HEK293 (cell line): ENCODE data around the gene RHOD.

Experiments
- CTCF ChIA-PET: fragments of 350-600 bp; formaldehyde crosslinking; extraction: SDS; loops from one replicate; lab custom pipeline; 2021; ENCODE audit warnings: antibody characterized with exemption; lab: Yijun Ruan, JAX
- POLR2A ChIA-PET: fragments of 300-600 bp; formaldehyde crosslinking; extraction: SDS; loops from one replicate; lab custom pipeline; 2020; ENCODE audit warnings: antibody characterized with exemption, inconsistent platforms; lab: Yijun Ruan, JAX
- H3K27ac ChIP-seq: fragments of 200-500 bp; sonication (Bioruptor generic); 2 replicates; pipeline ENCODE4 v1.5.1; 2014; ENCODE audit warnings: low read depth, low read length, control low read depth, inconsistent platforms; ENCODE audit errors: extremely low read depth
- H3K36me3 ChIP-seq, 2 experiments: fragments of 200-500 bp in 1 of 2; sonication (Bioruptor generic) in 1 of 2; 1 replicate in 1 of 2; 2 replicates in 1 of 2; pipeline ENCODE4 v1.5.1; 2014 to 2017; ENCODE audit warnings: inconsistent platforms in 2 of 2, low read length in 2 of 2; ENCODE audit not compliant: control insufficient read depth in 2 of 2, insufficient read depth in 1 of 2
- H3K4me1 ChIP-seq: fragments of 200-500 bp; sonication (Bioruptor generic); 2 replicates; pipeline ENCODE4 v1.5.1; 2014; ENCODE audit warnings: mild to moderate bottlenecking, low read length, inconsistent platforms; ENCODE audit not compliant: control insufficient read depth, insufficient read depth
- H3K4me3 ChIP-seq: 2 replicates; pipeline ENCODE4 v1.5.1; 2011; ENCODE audit warnings: low read depth, mild to moderate bottlenecking, control low read depth, low read length, moderate library complexity
- H3K9me3 ChIP-seq: fragments of 200-500 bp; sonication (Bioruptor generic); 2 replicates; pipeline ENCODE4 v1.5.1; 2014; ENCODE audit warnings: low read depth, low read length, inconsistent platforms; ENCODE audit not compliant: control insufficient read depth, insufficient read depth
- GFI1B ChIP-seq: fragments of 450-650 bp; formaldehyde crosslinking; IDR thresholded peaks from 2 replicates; pipeline ENCODE4 v1.5.1; 2016; ENCODE audit warnings: missing biosample characterization, missing genetic modification characterization
- SALL2 ChIP-seq: fragments of 450-650 bp; formaldehyde crosslinking; IDR thresholded peaks from 2 replicates; pipeline ENCODE4 v1.5.0; 2017; ENCODE audit warnings: missing biosample characterization, mild to moderate bottlenecking, missing genetic modification characterization, borderline replicate concordance
- TRIM28 ChIP-seq: IDR thresholded peaks from 2 replicates; pipeline ENCODE4 v1.6.1; 2011; ENCODE audit warnings: low read length, control low read depth, borderline replicate concordance
- ZBTB48 ChIP-seq: fragments of 450-650 bp; formaldehyde crosslinking; IDR thresholded peaks from 2 replicates; pipeline ENCODE4 v1.5.1; 2016; ENCODE audit warnings: missing biosample characterization, missing genetic modification characterization
- ZNF133 ChIP-seq: fragments of 450-650 bp; formaldehyde crosslinking; IDR thresholded peaks from 2 replicates; pipeline ENCODE4 v1.5.1; 2016; ENCODE audit warnings: missing biosample characterization, missing genetic modification characterization
- ZNF274 ChIP-seq, 2 experiments: fragments of 200-500 bp in 1 of 2; fragments of 450-650 bp in 1 of 2; sonication (Bioruptor generic) in 1 of 2; formaldehyde crosslinking in 1 of 2; IDR thresholded peaks; 2 replicates each; pipeline versions ENCODE4 v1.5.1 to v1.6.1; 2014 to 2016; ENCODE audit warnings: borderline replicate concordance in 1 of 2, inconsistent platforms in 1 of 2, low read length in 1 of 2, missing biosample characterization in 1 of 2, missing genetic modification characterization in 1 of 2
- ZNF341 ChIP-seq: fragments of 450-650 bp; formaldehyde crosslinking; IDR thresholded peaks from 2 replicates; pipeline ENCODE4; 2016; ENCODE audit warnings: low read depth, missing biosample characterization, missing genetic modification characterization
- ZNF416 ChIP-seq: fragments of 450-650 bp; formaldehyde crosslinking; IDR thresholded peaks from 2 replicates; pipeline ENCODE4 v1.5.1; 2016; ENCODE audit warnings: missing biosample characterization, missing genetic modification characterization
- ZNF48 ChIP-seq: fragments of 450-650 bp; formaldehyde crosslinking; IDR thresholded peaks from 2 replicates; pipeline ENCODE4 v1.5.1; 2016; ENCODE audit warnings: missing biosample characterization, missing genetic modification characterization
- ZNF521 ChIP-seq: fragments of 450-650 bp; formaldehyde crosslinking; IDR thresholded peaks from 2 replicates; pipeline ENCODE4 v1.5.1; 2017; ENCODE audit warnings: missing biosample characterization, mild to moderate bottlenecking, missing genetic modification characterization
- ZNF621 ChIP-seq: fragments of 450-650 bp; formaldehyde crosslinking; IDR thresholded peaks from 2 replicates; pipeline ENCODE4 v1.5.1; 2017; ENCODE audit warnings: missing biosample characterization, missing genetic modification characterization
- ZNF626 ChIP-seq: fragments of 450-650 bp; sonication (Bioruptor Pico); formaldehyde crosslinking; IDR thresholded peaks from 2 replicates; pipeline ENCODE4 v1.5.1; 2018; ENCODE audit warnings: missing biosample characterization, missing genetic modification characterization, inconsistent platforms
- ZNF654 ChIP-seq: fragments of 450-650 bp; formaldehyde crosslinking; IDR thresholded peaks from 2 replicates; pipeline ENCODE4 v1.5.1; 2016; ENCODE audit warnings: low read depth, missing biosample characterization, missing genetic modification characterization
- ZNF677 ChIP-seq: fragments of 450-650 bp; IDR thresholded peaks from 2 replicates; pipeline ENCODE4 v1.5.0; 2018; ENCODE audit warnings: missing biosample characterization, mild to moderate bottlenecking, missing genetic modification characterization, moderate library complexity
- ZNF701 ChIP-seq: fragments of 450-650 bp; formaldehyde crosslinking; IDR thresholded peaks from 2 replicates; pipeline ENCODE4 v1.5.1; 2016; ENCODE audit warnings: missing biosample characterization, missing genetic modification characterization
- ZNF785 ChIP-seq: fragments of 450-650 bp; formaldehyde crosslinking; IDR thresholded peaks from 2 replicates; pipeline ENCODE4 v1.5.1; 2016; ENCODE audit warnings: missing biosample characterization, missing genetic modification characterization
- TF ChIP-seq, protein P1 (sequence below): fragments of 450-650 bp; formaldehyde crosslinking; IDR thresholded peaks from 2 replicates; pipeline ENCODE4 v1.5.1; 2016; ENCODE audit warnings: missing biosample characterization, missing genetic modification characterization, borderline replicate concordance
- TF ChIP-seq, protein P2 (sequence below): fragments of 450-650 bp; formaldehyde crosslinking; IDR thresholded peaks from 2 replicates; pipeline ENCODE4 v1.5.1; 2017; ENCODE audit warnings: missing biosample characterization, missing genetic modification characterization
- TF ChIP-seq, protein P3 (sequence below): fragments of 450-650 bp; IDR thresholded peaks from 2 replicates; pipeline ENCODE4 v1.5.1; 2018; ENCODE audit warnings: missing biosample characterization, missing genetic modification characterization
- TF ChIP-seq, protein P4 (sequence below): fragments of 450-650 bp; formaldehyde crosslinking; IDR thresholded peaks from 2 replicates; pipeline ENCODE4 v1.5.1; 2016; ENCODE audit warnings: missing biosample characterization, missing genetic modification characterization

Gene RHOD

DNA sequence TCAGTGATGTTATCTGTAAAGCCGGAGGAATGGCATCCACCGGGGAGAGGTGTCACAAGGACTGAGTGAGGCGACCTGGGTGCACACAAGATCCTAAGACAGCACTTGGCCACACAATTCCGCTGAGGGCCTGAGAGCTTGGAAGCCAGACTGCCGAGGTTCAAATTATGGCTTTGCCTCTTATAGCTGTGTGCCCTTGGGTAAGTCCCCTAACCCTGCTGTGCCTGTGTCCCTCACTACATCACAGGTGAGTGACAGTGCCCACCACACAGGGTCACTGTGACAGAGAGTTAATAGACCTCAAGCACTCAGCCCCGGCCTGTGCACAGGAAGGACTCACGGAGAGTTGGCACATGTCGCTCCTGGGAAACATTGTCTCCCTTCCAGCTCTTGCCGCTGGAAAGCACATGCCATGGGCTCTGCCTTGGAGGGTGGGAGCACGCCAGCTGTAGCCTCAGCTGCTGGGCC, 592 bp downstream of the RHOD start:
- Histone ChIP-seq H3K27ac (no peak overlapping the region), H3K9me3 (no peaks in the 10 kb centered on the region), H3K36me3 (no peaks in the 10 kb centered on the region), H3K4me3 (peak overlapping the region; percentile 44), H3K4me1 (peaks cover 9% of the 10 kb centered on the region)
- POLR2A ChIA-PET = interaction anchor here (0.9 kb wide), 1 partner anchor 38 kb away, joined by 4 read pairs; no protein-coding TSS in a partner anchor
- TF ChIP-seq SALL2 (tag by site-specific recombination) (no peak), ZNF48 (tag by site-specific recombination) (no peak), ZNF274 (IDR thresholded peaks at IDR 0.05; ENCODE audit: low read length) (no peak), ZNF274 (tag by site-specific recombination; IDR thresholded peaks at IDR 0.05; ENCODE audit: borderline replicate concordance) (no peak), ZNF701 (tag by site-specific recombination) (no peak), ZBTB48 (no peak), ZNF341 (no peak), ZNF133 (tag by site-specific recombination) (no peak), ZNF416 (tag by site-specific recombination) (no peak), ZNF621 (tag by site-specific recombination) (no peak), ZNF521 (tag by site-specific recombination) (no peak), ZNF654 (tag by site-specific recombination) (no peak), TRIM28 (no peak), ZNF677 (tag by site-specific recombination) (no peak)
- TF ChIP-seq, protein P1, sequence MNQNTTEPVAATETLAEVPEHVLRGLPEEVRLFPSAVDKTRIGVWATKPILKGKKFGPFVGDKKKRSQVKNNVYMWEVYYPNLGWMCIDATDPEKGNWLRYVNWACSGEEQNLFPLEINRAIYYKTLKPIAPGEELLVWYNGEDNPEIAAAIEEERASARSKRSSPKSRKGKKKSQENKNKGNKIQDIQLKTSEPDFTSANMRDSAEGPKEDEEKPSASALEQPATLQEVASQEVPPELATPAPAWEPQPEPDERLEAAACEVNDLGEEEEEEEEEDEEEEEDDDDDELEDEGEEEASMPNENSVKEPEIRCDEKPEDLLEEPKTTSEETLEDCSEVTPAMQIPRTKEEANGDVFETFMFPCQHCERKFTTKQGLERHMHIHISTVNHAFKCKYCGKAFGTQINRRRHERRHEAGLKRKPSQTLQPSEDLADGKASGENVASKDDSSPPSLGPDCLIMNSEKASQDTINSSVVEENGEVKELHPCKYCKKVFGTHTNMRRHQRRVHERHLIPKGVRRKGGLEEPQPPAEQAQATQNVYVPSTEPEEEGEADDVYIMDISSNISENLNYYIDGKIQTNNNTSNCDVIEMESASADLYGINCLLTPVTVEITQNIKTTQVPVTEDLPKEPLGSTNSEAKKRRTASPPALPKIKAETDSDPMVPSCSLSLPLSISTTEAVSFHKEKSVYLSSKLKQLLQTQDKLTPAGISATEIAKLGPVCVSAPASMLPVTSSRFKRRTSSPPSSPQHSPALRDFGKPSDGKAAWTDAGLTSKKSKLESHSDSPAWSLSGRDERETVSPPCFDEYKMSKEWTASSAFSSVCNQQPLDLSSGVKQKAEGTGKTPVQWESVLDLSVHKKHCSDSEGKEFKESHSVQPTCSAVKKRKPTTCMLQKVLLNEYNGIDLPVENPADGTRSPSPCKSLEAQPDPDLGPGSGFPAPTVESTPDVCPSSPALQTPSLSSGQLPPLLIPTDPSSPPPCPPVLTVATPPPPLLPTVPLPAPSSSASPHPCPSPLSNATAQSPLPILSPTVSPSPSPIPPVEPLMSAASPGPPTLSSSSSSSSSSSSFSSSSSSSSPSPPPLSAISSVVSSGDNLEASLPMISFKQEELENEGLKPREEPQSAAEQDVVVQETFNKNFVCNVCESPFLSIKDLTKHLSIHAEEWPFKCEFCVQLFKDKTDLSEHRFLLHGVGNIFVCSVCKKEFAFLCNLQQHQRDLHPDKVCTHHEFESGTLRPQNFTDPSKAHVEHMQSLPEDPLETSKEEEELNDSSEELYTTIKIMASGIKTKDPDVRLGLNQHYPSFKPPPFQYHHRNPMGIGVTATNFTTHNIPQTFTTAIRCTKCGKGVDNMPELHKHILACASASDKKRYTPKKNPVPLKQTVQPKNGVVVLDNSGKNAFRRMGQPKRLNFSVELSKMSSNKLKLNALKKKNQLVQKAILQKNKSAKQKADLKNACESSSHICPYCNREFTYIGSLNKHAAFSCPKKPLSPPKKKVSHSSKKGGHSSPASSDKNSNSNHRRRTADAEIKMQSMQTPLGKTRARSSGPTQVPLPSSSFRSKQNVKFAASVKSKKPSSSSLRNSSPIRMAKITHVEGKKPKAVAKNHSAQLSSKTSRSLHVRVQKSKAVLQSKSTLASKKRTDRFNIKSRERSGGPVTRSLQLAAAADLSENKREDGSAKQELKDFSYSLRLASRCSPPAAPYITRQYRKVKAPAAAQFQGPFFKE (tag by site-specific recombination) = no peak
- TF ChIP-seq, protein P2, sequence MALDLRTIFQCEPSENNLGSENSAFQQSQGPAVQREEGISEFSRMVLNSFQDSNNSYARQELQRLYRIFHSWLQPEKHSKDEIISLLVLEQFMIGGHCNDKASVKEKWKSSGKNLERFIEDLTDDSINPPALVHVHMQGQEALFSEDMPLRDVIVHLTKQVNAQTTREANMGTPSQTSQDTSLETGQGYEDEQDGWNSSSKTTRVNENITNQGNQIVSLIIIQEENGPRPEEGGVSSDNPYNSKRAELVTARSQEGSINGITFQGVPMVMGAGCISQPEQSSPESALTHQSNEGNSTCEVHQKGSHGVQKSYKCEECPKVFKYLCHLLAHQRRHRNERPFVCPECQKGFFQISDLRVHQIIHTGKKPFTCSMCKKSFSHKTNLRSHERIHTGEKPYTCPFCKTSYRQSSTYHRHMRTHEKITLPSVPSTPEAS (tag by site-specific recombination) = no peak
- CTCF ChIA-PET = no interaction called here

DNA sequence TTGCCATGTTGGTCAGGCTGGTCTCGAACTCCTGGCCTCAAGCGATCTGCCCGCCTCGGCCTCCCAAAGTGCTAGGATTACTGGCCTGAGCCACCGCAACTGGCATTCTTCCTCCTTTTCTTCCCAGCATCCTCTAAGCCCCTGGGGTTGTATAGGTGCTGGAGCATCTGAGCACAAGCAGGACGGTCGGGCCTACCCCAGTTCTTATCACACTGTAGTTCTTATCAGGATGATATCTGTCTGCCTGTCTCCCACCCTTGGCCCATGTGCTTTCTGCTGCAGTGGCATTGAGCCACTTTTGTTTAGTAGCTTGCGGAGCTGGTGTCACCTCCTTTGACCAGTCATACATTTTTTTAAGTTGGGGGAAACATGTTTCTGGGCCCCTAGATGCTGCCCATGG, 1.9 kb downstream of the RHOD start:
- CTCF ChIA-PET = interaction anchor here (0.6 to 0.9 kb wide), 2 partner anchors 23 to 194 kb away, joined by 3 read pairs; no protein-coding TSS in a partner anchor
- TF ChIP-seq GFI1B (tag by site-specific recombination) (no peak), ZNF626 (tag by site-specific recombination) (no peak), ZNF785 (no peak)
- TF ChIP-seq, protein P3, sequence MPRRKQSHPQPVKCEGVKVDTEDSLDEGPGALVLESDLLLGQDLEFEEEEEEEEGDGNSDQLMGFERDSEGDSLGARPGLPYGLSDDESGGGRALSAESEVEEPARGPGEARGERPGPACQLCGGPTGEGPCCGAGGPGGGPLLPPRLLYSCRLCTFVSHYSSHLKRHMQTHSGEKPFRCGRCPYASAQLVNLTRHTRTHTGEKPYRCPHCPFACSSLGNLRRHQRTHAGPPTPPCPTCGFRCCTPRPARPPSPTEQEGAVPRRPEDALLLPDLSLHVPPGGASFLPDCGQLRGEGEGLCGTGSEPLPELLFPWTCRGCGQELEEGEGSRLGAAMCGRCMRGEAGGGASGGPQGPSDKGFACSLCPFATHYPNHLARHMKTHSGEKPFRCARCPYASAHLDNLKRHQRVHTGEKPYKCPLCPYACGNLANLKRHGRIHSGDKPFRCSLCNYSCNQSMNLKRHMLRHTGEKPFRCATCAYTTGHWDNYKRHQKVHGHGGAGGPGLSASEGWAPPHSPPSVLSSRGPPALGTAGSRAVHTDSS (tag by site-specific recombination) = no peak
- TF ChIP-seq, protein P4, sequence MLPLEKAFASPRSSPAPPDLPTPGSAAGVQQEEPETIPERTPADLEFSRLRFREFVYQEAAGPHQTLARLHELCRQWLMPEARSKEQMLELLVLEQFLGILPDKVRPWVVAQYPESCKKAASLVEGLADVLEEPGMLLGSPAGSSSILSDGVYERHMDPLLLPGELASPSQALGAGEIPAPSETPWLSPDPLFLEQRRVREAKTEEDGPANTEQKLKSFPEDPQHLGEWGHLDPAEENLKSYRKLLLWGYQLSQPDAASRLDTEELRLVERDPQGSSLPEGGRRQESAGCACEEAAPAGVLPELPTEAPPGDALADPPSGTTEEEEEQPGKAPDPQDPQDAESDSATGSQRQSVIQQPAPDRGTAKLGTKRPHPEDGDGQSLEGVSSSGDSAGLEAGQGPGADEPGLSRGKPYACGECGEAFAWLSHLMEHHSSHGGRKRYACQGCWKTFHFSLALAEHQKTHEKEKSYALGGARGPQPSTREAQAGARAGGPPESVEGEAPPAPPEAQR (tag by site-specific recombination) = no peak
- POLR2A ChIA-PET = no interaction called here
- Histone ChIP-seq H3K4me1 (peaks cover 9% of the 10 kb centered on the region), H3K9me3 (no peaks in the 10 kb centered on the region), H3K36me3 (no peaks in the 10 kb centered on the region), H3K4me3 (no peak overlapping the region), H3K27ac (no peak overlapping the region)
